Kidney glomerular epithelial cell (primary cell): Measurements from ENCODE around the gene ARGFX.
"Not testable (repeated sequence)": the region's sequence is repeated elsewhere in the genome, so short reads cannot be mapped to it uniquely, and the experiment has no call there.

ENCODE experiments used
- DNase-seq: peaks from one replicate; lab custom pipeline; 2025; lab: John Stamatoyannopoulos, UW

The ARGFX gene

DNA sequence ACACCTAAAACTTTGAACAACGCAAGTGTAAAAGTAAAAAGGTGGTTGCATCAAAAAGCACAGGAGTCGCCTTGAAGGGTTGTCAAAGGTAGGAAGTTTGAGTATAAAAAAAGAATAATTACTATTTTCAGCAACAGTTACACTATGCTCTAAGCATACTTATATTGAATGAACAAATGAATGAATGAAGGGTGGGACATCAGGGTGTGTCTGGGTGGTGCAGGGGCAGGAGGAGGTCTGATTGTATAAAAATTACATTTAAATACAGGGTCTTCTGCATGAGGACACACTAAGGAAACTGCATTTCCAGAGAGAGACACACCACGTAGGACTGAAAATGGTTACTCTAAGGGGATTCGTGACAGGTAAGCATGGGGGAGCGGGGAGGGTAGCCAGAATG lies at the start of gene ARGFX:
TSS of gene ARGFX (plus strand) at position 301 of the 400 bp plus-strand sequence. CDS start 2,765 bp downstream, outside the sequence.
- no peak for DNase-seq

GRCh38 chr3:121517953-121518655 lies 49.6 kb upstream of the ARGFX start:
- no peak for DNase-seq

GRCh38 chr3:121520510-121520909 lies 47.2 kb upstream of the ARGFX start:
- no peak for DNase-seq

DNA sequence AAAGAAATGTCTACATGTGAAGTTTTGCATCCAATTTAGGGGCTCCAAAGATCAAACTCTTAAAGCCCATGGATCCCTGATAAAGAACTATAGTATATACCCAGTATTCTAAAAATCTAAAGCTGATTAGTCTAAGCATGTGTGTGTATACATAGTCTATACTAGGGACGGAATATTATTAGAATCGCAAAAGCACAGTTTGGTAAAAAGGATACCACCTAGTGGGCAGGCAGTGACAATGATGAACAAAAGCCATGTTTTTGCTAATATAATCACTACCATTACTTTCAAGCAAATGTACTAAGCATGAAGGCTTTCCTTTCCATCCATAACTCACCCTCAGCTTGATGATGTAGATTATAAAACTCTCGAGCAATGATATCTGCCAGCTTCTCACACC lies 38.4 kb upstream of the ARGFX start:
- peak; percentile 13 for DNase-seq

DNA sequence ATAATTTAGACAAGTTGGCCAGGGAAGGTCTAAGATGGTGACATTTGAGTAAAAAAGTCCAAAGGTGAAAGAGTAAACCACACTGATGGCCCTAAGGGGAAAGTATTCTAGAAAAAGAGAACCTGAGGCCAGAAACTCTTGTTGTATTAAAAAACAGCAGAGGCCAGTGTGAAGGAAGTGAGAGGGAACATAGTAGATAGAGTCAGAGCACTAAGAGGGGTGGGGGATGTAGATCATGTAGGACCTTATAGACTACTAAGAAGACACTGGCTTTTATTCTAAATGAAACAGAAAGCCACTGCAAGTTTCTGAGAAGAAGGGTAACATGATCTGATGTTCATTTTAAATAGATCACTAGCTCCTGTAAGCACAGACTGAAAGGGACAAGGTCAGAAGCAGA lies 36.5 kb upstream of the ARGFX start:
- no peak for DNase-seq

DNA sequence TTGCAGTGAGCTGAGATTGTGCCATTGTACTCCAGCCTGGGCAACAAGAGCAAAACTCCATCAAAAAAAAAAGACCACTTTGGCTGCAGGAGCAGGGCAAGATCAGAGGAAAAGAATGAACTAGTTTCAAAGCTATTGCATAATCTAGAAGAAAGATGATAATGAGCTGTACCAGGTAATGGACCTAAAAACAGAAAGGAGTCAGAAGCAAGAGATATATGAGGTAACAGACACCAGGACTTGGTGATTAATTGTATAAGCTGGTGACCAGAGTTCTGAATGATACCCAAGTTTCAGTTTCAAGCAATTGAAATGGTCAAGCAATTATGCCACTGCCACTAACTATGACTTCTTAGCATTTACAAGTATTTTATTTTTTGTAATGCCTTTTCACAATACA lies 24.8 kb upstream of the ARGFX start:
- DNase-seq, result no peak

DNA sequence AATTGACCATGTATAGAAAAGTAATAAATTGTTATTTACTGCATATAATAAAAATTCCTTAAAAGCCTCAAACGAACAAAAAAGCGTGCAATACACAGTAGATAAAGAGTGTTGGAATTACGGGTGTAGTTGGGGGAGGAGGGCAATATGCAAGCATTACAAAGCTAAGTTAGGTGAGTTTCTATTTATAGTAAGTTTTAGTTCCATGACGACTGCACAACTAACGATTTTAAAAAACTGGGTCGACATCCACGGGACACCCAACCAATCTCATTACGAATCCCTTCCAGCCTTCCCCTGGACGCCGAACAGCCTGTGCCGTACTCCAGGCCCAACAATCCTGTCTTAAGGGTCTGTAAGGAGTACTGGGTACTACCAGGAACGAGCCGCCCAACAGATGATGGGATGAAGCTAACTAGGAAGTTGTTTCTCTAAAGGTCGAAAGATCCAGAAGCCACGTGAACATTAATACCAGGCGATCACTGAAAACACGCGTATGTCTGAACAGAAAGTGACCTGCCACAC lies 22.6 kb upstream of the ARGFX start:
- DNase-seq, result peak; percentile 13

GRCh38 chr3:121545574-121546455 lies 21.9 kb upstream of the ARGFX start, which contains the start of gene POLQ:
POLQ (minus strand) TSS chr3:121545988; CDS start chr3:121545877, 111 bp downstream.
- DNase-seq, result peak; percentile 86

DNA sequence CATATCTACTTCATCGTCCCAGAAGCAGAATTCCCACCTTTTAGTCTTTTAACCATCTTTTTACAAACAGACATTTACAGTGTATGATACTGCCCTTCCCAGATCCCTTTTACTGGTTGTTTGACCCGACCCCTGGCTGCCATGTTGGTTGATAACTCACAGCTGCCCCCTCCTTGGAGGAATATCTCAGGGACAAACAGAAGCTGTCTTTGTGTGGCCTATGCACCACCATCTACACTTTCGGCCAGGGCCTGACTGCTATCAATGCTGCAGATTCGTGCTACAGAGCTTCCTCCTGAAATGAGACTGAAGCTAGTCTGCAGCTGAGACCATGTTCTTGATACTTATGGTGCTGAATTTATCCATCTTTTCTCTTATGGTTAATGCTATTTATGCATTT lies 15.4 kb upstream of the ARGFX start:
- DNase-seq, result no peak

DNA sequence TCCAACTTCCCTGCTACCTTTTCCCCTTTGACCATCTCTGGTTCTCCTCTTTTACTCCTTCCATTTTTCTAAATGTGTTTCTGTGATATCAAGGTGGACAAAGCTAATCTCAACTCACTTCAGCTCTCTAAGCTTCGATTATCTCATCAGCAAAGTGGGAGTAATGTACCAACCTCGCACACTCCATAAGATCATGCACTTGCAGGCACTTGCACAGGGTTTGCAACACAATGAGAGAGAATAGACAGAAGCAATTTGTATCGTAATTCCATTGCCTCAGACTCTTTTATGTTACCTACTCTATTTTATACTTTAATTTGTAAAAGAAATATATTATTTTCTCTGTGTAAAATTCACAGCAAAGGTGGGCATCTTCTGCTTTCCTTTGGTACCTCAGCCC lies 15.0 kb upstream of the ARGFX start:
- no peak for DNase-seq

DNA sequence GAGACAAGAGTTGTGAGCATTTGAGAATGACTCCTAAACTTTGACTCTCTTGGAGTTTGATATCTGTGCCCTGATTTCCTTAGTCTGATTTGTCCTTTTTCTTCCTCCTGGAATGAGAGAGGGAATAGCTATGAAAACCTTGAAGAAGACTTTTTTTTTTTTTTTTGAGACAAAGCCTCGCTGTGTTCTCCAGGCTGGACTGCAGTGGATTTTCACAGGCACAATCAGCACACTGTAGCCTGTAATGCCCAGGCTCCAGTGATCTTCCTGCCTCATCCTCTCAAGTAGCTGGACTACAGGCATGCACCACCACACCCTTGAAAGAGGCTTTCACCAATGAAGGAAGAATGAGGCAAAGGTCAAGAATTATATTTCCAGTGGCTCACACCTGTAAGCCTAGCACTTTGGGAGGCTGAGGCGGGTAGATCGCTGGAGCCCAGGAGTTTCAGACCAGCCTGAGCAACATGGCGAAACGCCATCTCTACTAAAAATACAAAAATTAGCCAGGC lies 10.3 kb upstream of the ARGFX start:
- no peak for DNase-seq

DNA sequence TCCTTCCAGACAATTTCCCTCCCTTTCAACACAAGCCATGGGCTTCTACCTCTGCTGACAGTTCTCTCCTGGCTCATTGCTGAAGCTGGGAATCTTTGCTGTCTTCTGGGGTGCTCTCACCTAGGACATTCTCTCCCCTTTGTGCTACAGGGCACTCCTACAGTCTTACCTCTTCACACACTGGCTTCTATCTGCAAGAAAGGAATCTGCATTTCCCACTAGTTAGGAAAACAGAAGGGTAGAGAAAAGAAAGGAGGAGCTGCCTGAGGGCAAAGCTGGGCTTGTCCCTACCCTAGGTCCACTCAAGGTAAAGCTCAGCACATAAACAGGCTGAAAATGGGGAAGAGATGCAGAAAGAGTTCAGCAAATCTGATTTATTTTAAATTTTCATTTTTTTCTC lies 5.6 kb upstream of the ARGFX start:
- DNase-seq, result no peak

DNA sequence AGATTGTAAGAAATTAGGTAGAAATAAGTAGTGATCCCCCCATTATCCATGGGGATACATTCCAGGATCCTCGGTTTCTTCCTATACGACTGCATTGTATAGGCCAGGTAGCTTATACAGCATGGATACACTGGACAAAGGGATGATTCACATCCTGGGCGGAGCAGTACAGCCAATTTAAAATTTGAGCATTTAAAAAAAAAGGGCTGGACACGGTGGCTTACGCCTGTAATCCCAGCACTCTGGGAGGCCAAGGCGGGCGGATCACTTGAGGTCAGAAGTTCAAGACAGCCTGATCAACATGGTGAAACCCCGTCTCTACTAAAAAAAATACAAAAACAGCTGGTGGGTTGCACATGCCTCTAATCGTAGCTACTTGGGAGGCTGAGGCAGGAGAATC lies 976 bp upstream of the ARGFX start:
- no peak for DNase-seq

- DNase-seq, result no peak
These were observed 6.7 kb downstream of the ARGFX start for GRCh38 chr3:121574449-121574848.

DNA sequence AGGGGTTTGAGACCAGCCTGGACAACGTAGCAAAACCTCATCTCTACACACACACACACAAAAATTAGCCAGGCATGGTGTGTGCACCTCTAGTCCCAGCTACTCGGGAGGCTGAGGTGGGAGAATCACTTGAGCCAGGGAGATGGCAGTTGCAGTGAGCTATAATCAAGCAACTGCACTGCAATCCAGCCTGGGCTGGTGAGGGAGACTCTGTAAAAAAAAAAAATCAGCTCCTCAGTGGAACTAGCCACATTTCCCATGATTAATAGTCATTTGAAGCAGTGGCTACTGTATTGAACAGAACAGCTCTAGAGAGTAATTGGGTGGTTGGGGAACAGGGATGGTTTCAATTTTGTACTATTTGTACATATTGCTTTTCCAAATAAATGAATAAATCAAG lies 13.9 kb downstream of the ARGFX start:
- DNase-seq, result no peak

GRCh38 chr3:121584418-121584817 lies 16.7 kb downstream of the ARGFX start:
- DNase-seq, result no peak

GRCh38 chr3:121592856-121593702 lies 25.3 kb downstream of the ARGFX start, which contains the start of gene FBXO40:
FBXO40 (plus strand) TSS chr3:121593379; CDS start chr3:121620576, 27,197 bp downstream.
- DNase-seq, result no peak

DNA sequence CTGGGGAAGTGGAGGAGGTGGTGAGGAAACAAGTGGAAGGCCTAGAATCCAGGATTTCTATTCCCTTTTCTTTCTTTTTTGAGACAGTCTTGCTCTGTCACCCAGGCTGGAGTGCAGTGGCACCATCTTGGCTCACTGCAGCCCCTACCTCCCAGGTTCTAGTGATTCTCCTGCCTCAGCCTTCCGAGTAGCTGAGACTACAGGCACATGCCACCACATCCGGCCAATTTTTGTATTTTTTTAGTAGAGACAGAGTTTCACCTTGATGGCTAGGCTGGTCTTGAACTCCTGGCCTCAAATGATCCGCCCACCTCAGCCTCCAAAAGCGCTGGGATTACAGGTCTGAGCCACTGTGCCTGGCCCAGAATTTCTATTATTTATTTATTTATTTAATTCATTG lies 26.1 kb downstream of the ARGFX start:
- not testable (repeated sequence) for DNase-seq

DNA sequence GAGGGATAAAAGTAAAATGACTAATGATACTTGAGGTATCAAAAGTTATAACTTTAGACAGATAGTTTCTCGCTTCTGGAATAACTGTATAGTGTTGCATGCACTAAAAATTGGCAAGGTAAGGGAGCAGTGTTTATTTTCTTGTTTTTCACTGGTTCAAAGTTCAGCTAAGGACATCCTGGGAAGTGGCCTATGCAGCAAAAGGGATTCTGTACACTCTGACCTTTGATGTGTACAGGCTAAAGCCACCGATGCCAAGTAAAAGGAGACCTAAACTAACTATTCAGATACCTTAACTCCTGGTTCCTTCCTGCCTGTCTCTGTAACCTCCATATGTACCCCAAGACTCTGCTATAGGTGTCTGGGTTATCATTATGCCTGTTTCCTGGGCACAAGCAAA lies 27.1 kb downstream of the ARGFX start:
- no peak for DNase-seq

DNA sequence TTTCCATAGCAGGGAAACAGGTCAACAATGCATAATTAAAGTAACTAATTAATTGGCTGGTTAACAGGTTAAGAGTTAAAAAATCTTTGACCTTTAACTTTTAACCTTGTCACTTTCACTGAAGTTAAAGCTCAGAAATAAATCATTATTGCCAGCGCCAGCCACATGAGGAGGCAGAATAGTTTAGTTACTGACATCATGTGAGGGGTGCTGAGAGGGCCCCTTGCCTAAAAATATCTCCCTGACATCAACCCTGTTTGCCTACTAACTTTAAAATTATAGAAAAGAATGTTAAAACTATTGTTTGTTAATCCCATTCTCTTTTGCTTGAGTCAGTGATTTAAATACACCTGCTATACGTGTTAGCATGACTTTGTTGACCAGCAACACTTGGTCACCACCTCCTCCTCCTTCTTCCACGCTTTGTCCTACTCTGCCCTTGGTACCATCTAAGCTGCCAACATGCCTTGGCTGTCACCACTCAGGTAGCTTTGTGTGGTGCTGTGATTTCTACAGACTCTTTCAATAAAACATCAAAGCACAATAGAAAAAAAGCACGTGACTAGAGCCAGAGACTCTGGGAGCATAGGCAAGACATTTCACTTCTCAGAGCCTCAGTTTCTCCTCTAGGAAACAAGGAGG lies 28.1 kb downstream of the ARGFX start:
- no peak for DNase-seq

GRCh38 chr3:121598564-121598963 lies 30.8 kb downstream of the ARGFX start:
- no peak for DNase-seq
